Endothelial cell of hepatic sinusoid (primary cell): ENCODE results near the gene SELENOP.
"Not testable (repeated sequence)": the region's sequence is repeated elsewhere in the genome, so short reads cannot be mapped to it uniquely, and the experiment has no call there.

Experiments used
- in situ Hi-C: cut with HindIII; loops from 2 replicates; pipeline ENCODE4 v1.10.0; 2017; ENCODE audit warnings: low sequenced_read_pairs

SELENOP gene, protein sequence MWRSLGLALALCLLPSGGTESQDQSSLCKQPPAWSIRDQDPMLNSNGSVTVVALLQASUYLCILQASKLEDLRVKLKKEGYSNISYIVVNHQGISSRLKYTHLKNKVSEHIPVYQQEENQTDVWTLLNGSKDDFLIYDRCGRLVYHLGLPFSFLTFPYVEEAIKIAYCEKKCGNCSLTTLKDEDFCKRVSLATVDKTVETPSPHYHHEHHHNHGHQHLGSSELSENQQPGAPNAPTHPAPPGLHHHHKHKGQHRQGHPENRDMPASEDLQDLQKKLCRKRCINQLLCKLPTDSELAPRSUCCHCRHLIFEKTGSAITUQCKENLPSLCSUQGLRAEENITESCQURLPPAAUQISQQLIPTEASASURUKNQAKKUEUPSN

DNA sequence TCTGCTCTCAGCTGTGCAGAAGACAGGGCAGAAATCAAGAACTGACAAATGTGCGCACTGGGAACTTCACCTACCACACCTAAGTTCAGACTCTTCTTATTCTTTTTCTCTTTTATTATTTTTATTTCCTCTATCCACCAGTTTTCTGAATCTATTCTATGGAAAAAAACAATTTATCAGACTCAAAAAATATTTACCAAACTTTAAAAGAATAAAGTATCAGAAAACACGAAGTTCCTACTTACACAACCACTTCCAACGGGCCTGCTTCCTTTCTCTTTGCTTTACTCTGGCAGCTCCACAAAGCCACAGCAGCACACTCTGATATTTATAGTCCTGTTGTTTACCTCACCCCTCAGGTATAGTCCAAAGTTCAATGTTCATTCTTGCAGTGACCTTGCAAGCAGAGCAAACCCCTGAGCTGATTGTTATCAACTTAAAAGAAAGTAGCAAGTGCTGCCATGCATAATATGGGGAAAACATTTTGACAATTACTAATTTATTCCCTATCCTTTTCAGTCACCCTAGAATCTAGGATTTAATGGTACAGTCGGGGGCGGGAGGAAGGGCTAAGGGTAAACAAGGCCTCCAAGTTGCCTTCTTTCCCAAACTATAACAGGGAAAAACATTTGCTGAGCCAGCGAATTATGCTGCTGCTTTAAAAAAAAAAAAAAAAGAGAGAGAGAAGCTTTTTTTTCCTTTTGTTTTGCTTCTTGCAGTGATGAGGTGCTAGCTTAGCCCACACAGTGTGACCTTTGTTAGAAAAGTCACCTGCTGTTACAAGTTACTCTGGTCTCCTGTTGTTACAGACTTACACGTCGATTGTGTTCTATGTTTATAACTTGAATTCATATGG, at the start of gene SELENOP:
TSS of gene SELENOP (minus strand) at position 302 of the 856 bp plus-strand sequence. CDS start 3,539 bp downstream, outside the sequence.
- in situ Hi-C loops, result no loop called here

DNA sequence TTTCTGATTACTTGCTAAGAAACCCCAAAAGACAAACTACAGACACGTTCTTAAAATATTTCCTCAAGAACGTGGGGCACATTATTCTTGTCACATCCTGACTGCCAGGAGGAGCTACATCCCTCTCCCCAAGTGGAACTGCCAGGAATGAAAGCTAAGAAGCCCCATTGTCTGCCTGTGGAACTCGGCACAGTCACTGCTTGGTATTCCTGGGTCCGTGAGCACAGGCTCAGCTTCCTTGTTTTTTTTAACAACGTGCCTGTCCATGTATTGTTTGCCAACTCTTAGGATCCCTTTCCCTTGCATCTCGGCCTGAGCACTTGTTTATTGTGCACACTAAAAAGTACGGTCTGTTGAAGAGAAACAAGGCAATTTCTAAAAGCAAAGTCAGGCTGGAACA, 47.0 kb upstream of the SELENOP start:
- in situ Hi-C loops, result no loop called here

DNA sequence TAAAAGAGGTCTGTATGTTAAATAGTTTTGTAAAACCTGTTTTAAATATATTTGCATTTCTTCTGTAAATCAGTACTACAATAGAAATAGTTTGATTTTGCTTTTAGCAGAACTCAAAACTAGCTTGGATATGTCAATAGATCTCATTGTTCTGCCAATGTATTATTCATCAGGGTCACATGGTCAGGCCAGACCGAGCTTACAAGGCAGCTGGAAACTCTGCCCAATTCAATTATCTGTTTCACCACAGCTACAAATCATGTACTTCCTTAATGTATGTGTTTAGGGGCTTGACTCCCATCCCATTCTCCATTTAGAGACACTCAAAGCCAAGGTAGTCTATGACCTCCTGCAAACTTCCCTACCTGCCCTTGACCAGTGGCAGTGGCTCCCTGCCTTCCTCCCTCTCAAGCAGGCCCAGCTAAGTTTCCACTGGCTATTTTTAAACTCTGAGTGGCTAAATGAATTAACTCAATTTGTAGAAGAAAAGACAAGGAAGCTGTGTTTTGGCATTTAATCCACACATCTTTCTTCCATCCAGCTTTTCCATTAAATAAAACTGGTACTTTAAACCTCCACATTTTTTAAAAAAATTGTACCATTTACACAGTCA, 46.4 kb upstream of the SELENOP start:
- in situ Hi-C loops, result no loop called here

DNA sequence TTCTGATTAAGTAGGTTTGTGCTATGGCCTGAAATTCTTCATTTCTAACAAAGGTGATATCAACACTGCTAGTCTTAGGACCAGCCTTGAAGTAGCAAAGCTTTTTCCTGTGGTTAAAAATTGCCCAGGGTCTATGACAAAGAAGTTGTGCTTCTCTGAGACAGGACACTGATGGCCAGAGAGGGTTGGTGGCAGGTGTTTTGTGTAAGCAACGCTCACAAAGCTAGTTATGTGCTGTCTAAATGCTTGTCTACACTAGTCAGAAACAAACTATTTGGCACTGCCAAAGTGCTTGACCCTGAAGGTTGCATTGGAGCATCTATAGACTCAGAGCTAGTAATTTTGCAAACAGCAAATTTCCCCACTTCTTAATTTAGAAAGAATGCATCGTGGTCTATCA, 44.1 kb upstream of the SELENOP start:
- in situ Hi-C loops, result no loop called here

DNA sequence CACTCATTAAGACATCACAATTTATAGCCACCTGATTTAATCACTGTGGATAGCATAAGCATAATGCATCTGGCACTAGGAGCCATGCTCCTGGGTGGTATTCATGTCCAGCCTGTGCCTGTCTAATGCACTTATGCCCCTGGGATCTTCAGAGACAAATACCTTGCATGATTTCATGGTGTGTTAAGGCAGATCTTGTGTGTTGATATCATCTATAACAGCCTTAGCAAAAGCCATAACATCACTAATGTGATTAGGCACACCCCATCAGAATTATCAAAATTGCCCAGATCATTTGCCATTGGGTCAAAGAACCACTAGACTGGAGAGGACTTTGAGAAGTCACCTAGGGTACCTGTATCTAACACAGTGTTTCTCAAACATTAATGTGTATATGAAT, 43.7 kb upstream of the SELENOP start:
- in situ Hi-C loops, result no loop called here

DNA sequence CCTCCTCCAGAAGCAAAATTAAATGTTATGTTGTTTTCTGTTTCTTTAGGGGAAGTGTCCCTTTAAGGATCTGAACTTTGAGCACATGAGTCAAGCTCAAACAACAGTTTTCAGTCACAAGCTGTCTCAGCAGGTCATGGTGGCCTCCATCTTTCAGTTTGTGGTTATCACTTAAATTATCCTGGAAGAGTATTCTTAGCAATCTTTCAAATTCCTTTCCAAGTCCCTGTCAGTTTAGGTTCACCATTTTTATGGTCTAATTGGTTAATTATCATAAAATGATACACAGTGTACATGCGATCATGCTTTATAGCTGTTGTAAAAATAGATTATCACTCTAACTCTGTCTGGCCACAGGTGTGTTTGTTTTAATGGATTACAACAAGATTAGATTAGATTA, 43.1 kb upstream of the SELENOP start:
- in situ Hi-C loops, result no loop called here

DNA sequence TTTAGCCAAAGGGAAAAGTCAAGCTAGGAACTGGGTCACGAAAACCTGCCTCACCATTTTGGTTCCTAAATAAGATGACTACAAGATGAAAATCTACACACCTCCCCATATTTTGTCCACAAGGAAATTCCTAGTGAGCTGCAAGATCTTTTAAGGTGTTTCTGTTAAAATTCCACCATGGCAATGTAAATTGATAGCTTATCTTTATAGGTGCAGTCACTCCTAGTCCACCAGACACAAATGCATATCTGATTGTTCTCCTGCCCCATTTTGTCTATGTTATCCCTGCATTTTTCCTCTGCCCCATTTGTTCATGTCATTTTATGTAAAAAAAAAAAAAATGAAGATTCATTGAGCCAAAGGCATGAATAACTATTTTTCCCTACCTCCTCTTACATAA, 41.1 kb upstream of the SELENOP start:
- in situ Hi-C loops, result no loop called here

DNA sequence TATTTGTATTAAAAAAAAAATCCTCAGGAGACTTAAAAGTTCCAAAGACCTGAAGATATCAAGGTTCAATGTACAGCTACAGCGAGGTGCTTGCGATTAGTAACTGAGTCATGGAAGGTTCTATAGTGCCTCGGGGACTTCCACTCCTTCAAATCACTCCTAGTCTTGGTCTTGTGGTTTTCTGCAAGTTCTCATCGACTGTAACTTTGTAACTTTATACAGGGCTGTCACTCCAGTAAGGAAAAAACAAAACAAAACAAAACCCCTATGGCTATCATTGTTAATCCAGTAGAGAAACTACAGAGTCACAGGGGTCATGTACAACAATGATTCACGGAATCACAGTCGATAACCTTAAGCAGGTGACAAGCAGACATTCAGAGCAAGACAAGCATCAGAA, 39.8 kb upstream of the SELENOP start:
- in situ Hi-C loops, result no loop called here

DNA sequence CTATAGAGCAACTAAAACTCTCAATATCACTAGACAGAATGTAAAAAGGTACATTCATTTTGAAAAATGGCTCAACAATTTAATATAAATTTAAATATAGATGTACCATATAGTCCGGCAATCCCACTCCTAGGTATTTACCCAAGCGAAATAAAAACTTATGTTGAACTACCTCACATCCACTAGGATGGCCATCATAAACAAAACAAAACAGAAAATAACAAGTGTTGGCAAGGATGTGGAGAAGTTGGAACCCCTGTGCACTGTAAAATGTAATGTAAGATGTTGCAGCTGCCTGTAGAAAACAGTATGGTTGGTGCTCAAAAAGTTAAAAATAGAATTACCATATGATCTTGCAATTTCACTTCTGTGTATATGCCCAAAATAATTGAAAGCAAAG, 36.9 kb upstream of the SELENOP start:
- in situ Hi-C loops, result no loop called here

DNA sequence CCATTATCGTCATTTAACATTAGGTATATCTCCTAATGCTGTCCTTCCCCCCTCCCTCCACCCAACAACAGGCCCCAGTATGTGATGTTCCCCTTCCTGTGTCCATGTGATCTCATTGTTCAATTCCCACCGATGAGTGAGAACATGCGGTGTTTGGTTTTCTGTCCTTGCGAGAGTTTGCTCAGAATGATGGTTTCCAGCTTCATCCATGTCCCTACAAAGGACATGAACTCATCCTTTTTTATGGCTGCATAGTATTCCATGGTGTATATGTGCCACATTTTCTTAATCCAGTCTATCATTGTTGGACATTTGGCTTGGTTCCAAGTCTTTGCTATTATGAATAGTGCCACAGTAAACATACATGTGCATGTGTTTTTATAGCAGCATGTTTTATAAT, 32.7 kb upstream of the SELENOP start:
- in situ Hi-C loops, result not testable (repeated sequence)

DNA sequence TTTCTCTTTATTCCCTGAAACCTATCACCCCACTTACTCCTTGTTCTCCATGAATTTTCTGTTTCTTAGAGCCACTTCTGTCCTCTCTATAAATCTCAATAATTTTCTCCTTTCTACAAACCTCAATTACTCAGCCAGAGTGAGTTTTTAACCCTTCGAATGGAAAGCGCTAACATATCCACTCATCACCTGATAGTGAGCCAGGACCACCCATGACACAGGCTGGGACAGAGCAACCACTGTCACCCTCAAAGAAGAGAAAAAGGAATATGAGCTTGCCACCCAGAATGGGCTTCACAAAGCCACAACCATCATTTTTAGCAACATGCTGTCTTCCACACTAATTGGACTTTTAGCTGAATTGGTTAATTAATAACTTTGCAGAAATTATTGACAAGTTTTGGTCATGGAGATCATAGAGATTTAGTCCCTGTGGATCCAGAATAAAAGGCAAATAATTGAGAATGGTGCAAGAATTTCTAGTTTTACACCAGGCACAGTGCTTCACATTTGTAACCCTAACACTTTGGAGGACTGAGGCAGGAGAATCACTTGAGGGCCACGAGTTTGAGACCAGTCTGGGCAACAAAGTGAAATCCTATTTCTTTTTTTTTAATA, 32.1 kb upstream of the SELENOP start:
- in situ Hi-C loops, result no loop called here

DNA sequence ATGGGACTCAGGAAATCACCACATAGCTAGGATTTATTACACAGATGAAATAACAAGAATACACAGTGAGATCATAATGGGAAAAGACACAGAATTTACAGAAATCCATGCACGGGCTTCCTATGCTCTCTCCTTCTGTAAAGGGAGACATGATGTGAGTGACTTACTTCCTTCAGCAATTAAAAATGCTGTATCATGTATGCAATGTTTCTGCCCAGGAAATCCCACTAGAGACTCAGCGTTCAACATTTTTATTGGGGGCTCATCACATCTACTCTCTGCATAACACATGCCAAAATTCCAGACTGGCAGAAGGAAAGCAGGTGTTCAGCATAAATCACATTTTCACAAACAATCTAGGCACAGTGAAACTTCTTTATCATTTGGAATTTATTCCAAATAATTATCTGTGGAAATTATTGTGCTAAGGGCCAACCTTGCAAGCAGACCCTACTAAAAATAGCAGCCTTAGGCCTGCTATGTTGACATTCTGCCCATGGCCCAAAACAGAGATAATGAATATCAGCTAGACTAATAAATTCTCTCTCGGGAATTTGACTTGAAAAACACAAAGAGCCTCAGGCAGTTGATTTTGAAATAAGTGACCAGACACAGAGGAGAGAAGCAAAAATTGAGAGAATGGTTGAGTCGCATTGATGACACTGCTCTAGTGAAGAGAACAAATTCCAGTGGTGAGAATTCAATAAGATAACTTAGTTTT, 31.4 kb upstream of the SELENOP start:
- in situ Hi-C loops, result no loop called here

DNA sequence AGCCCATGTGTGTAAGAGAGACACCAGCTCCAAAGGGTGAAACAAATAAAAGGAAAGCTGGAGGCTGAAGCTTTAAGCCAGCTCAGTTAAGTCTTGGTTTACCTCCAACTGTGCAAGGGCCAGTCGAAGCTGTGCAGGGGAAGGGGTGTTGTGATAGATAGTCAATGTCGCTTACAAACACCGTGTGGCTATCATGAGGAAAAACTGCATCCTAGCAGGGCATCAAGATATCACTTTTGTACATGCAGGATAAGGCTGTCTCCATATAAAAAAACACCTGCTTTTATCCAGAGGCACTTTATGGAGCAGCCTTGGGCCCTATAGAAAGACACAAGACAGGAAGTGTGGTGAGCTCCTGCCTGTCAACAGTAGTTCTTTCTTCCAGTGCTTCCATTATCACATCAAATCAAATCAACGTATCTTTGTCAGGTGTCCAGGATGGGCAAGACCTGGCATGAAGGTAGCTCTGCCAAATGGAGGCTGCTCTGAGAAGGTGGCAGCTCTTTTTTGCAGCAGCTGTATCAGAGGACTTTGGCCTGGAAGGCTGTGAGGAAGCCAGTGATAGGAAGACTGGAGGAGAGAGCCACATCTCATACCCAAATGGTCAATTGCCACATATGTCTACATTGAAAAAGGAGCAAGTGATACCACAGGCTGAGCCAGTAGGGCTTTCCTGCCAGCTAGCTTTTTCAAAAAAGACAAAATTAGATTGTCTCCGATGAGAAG, 29.3 kb upstream of the SELENOP start:
- in situ Hi-C loops, result no loop called here

DNA sequence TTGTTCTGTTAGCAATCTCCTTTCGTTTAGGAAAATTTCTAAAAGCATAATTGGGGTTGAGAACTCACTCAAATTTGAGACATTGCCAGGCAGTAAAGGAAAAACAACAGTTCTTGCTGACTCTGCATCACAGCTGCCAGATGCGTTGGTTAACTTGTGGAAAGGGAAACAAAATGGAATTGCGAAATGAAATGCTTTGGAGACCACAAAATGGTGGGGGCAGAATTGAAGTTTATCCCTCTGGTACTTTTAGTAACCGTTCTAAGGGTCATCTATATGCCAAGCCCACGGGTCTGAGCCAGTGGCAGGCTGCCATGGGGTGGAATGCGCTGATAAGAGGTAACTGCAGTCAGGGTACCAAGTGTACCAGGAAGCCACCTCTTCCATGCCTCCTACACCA, 28.6 kb upstream of the SELENOP start:
- in situ Hi-C loops, result no loop called here

DNA sequence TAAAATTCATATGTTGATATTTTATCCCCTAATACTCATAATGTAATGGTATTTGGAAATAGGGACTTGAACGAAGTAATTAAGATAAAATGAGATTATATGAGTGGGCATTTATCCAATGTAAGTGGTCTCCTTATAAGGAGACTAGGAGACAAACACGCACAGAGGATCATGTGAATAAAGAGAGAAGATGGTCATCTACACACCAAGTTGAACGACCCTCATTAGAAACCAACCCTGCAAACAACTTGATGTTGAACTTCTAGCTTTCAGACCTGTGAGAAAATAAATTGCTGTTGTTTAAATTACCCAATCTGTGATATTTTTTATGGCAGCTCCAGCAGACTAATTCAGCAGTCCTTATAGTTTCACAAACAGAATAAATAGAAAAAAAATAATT, 27.5 kb upstream of the SELENOP start:
- in situ Hi-C loops, result no loop called here

DNA sequence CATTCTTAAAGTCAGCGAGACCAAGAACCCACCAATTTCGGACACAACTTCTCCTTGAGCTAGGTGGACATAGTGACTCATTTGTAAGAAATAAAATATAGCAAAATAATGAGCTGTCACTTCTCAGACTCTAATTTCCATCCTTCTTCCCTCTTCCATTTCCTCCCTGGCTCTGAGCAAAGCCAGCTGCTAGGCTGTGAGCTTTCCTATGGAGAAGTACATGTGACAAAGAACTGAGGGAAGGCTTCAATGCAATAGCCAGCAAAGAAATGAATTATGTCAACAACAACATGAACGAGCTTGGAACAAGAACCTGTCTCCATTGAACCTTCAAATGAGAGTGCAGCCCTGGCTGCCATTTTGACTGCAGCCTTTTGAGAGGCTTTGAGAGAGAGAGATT, 25.9 kb upstream of the SELENOP start:
- in situ Hi-C loops, result no loop called here

DNA sequence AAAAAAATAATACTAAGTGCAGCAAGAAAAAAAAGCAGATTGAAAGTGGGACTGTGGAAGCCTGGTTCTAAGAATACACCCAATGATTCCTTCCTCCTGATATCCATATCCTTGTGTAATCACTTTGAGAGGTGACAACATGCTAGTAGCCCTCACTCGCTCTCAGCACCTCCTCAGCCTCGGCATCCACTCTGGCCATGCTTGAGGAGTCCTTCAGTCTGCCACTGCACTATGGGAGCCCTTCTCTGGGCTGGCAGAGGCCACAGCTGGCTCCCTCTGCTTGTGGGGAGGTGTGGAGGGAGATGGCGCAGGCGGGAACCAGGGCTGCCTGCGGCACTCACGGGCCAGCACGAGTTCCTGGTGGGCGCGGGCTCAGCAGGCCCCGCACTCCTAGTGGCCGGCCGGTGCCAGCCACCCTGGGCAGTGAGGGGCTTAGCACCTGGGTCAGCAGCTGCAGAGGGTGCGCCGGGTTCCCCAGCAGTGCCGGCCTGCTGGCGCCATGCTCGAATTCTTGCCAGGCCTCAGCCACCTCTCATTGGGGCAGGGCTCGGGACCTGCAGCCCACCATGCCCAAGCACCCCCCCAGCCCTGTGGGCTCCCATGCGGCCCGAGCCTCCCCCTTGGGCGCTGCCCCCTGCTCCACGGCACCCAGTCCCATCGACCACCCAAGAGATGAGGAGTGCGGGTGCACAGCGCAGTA, 24.5 kb upstream of the SELENOP start:
- in situ Hi-C loops, result no loop called here

DNA sequence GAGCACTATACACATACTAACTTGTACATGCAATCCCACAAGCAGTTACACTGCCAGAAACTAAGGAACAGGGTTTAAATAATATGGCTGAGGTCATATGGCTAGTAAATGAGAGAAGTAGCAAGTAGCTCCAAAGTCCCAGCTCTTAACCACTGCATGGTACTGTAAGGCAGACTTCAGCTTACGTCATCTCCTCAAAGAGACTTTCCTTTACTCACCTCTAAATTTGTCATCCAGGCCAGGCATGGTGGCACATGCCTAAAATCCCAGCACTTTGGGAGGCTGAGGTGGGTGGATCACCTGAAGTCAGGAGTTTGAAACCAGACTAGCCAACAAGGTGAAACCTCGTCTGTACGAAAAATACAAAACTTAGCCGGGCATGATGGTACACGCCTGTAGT, 20.4 kb upstream of the SELENOP start:
- in situ Hi-C loops, result no loop called here

DNA sequence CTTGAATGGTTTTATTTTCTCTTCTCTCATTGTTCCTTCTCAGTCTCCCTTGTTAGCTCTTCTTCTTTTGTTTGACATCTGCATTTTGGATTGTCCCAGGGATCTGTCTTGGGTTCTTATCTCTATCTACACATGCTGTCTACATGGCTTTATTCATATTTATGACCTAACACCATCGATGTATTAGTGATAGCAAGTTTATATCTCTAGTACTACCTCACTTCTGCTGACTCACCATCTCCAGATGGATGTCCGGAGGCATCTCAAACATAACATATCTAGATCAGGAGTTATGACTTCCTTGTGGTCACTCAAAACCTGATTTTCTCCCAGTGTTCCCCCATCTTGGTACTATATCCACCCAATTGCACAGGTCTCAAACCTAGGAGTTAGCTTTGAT, 19.2 kb upstream of the SELENOP start:
- in situ Hi-C loops, result no loop called here
